ENCODE data around the gene DOC2B.
"Not testable (repeated sequence)": the region's sequence is repeated elsewhere in the genome, so short reads cannot be mapped to it uniquely, and the experiment has no call there.

The DOC2B gene

DNA sequence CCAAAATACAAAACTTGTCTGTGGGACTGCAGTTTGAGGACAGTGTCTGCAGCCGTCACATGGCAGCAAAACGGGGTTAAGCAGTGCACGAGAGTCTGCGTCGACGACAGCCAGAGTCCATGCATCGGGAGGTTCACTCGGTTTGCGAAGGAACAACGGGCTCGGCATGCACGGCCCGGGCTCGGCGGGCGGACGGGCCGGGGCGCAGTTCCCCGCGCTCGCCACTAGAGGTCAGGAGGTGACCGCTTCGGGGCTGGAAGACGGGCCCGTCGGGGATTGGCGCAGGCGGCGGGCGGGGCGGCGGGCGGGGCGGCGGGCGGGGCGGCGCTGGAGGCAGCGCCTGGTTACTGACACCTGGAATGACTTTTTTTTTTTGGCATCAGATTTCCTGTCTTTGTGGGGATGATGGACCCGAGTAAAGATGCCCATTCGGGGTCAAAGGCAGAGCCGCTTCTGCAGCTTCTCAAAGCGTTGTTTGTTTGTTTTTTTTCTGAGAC, 37.6 kb downstream of the DOC2B start:
- DNase-seq: peak; percentile 56

DNA sequence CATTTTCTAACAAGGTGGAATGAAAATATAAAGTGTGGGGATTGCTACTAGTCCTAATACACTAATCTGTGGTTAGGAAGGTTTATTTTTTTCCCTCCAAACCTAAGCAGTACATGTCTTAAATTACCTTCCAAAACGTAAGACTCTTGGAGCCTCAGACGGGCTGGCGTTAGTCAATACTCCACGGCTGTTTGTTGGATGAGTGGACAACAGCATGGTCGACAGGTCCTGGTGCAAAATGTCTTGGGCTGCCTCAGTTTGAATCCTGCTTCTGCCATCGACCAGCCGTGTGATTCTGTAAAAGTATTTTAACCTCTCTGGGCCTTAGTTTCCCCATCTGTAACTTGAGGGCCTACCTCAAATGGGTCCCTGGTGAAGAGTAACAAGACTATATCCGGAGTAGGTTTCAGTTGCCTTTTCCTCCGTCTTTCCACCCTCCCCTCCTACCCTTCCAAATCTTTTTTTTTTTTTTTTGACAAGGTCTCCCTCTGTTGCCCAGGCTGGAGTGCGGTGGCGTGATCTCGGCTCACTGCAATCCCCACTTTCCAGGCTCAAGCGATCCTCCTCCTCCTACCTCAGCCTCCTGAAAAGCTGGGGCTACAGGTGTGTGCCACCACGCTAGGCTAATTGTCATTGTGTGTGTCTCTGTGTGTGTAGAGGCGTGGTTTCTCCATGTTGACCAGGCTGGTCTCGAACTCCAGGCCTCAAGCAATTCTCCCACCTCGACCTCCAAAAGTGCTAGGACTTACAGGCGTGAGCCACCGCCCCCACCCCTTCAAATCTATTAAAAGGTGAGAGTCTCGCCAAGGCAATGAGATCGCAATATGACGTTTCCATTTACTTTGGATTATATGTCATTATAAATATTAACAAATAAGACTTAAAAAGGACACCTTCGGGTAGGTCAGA, 38.3 kb downstream of the DOC2B start:
- no peak for DNase-seq

DNA sequence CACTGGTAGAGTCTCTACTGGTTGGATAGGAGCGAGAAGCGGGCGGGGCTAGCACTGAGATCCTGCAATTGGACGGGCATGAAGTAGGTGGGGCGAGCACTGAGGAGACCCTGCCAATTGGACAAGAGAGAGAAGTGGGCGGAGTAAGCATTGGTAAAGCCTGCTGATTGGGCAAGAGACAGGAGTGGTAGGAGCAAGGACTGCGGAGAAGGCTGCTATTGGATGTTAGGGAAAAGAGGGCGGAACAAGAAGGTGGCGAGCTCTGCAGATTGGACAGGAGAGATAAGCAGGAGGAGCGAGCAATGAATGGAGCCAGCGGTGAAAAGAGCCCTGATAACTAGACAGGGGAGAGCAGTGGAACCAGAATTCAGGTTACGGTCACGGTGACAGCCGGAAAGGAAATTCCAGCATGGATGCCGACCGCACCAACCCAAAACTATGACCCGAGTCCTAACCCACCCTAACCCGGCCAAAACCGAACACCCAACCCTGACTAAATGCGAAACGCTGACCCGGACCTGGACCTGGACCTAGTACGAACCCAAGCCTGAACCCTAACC, 39.3 kb downstream of the DOC2B start:
- DNase-seq: peak; percentile 24

DNA sequence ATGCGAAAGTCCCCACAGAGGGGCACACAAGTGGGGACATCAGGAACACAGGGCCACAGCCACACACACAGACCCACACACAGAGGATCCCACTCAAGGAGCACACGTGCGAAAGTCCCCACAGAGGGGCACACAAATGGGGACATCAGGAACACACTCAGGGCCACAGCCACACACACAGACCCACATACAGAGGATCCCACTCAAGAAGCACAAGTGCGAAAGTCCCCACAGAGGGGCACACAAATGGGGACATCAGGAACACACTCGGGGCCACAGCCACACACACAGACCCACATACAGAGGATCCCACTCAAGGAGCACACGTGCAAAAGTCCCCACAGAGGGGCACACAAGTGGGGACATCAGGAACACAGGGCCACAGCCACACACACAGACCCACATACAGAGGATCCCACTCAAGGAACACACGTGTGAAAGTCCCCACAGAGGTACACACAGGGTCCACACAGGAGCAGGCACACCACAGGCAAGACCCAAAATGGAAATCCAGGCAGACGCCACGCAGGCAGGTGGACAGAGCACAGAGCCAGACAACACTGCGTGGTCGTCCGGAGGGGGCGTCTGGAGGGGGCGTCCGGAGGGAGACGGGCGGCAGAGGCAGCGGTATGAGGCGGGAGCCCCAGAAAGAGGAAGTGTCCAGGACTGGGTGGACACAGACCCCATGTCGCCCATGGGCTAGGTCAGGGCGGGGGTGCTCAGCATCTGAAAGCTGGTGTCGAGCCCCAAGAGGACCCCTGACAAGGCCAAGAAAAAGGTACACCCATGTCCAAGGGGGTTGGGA, 41.8 kb downstream of the DOC2B start:
- DNase-seq: not testable (repeated sequence)

DNA sequence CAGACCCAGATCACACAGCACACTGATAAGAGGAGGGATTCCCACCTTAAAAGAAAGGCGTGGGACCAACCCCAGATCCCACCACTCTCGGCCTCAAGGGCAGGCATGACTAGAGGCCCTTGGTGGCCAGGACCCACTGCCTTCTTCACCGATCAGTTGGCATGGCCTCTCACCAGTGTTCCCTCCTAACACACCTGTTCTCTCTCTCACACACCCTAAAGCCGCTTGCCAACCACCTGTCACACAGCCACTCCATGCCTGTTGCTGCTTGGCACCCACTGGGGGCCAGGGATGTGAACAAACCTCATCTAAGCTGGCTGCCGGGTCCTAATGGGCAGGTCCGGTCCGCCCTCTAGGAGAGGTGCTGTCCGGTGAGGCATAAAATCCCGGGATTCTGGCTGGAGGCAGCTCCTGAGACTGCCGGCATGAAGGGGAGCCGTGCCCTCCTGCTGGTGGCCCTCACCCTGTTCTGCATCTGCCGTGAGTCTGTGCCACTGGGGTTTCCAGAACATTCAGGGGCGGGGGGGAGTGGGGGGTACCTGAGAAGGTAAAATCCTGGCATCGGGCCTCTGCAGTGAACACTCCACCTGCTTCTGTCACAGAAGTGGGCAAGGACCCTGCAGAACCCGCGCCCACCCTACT, 44.2 kb downstream of the DOC2B start, which contains the start of gene SCGB1C2:
Gene SCGB1C2 (plus strand): TSS at position 404 of the 642 bp plus-strand sequence. CDS start 22 bp downstream, at position 426.
- not testable (repeated sequence) for DNase-seq

DNA sequence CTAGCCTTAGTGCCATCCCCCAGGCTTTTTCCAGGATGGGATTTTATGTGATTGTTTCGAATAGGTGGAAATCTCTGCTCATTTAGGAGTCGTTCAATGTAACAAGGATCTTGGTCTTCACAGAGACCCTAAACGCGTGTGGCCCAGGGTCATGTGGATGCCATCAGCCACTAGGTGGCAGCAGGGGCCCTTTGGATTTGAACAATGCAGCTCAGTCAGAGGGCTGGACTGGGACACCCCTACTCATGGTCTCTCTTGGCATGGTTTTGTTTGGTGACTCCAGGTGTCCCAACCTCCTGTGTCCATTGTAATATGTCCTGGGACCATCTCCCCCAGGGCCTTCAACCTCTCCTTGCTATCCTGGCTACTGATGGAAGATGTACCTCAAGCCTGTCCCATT, 44.9 kb downstream of the DOC2B start:
- DNase-seq: not testable (repeated sequence)

DNA sequence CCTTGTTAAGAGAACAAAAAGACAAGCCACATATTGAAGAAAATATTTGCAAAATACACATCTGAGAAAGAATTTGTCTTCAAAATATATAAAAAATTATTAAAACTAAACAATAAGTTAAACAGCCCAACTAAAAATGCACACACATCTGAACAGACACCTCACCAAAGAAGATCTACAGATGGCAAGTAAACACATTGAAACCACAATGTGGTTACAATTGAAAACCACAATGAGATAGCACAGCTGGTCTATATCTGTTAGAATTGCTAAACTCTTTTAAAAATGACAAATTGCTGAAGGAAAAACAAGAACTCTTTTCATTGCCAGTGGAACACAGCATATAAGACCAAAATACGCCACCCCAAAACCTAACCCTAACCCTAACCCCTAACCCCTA, 45.6 kb downstream of the DOC2B start:
- not testable (repeated sequence) for DNase-seq

DNA sequence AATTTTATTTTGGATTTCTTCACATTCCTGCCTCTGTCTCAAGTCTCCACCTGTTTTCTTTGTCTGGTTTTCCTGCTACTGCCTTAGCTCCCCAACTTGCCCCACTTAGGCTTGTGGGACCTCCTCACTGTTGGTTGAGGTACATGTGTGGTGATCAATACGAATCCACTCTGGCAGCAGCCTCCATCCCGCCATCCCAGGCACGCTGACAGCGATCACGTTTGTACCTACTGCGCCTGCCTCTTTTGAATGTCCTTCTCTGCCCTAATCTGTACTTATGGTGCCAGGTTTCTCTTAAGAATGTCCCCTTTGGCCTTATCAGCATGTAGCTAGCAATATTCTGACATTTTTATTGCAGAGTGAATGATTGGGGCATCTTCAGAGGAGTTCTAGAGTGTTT, 46.4 kb downstream of the DOC2B start:
- not testable (repeated sequence) for DNase-seq

DNA sequence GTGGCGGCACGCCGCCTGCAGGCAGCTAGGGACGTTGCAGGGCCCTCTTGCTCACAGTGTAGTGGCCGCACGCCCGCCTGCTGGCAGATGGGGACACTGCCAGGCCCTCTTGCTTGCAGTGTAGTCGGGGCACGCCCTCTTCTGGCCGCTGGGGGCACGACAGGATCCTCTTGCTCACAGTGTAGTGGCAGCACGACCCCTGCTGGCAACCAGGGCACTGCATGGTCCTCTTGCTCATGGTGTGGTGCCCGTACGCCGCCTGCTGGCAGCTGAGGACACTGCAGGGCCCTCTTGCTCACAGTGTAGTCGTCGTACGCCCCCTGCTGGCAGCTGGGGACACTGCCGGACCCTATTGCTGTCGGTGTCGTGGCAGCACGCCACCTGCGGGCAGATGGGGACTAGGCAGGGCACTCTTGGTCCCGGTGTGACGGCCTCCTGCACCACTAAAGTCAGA, 47.1 kb downstream of the DOC2B start:
- not testable (repeated sequence) for DNase-seq

DNA sequence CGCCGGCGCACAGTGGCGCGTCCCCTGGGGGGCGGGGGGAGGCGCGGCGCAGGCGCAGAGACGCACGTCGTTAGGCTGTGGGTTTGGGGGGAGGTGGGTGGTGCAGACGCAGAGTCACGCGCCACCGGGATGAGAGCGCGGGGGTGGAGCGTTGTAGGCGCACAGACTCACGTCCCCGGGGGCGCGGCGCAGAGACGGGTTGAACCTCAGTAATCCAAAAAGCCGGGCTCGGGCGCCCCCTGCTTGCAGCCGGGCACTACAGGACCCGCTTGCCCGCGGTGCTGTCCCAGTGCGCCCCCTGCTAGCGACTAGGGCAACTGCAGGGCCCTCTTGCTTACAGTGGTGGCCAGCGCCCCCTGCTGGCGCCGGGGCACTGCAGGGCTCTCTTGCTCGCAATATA, 47.5 kb downstream of the DOC2B start:
- not testable (repeated sequence) for DNase-seq

DNA sequence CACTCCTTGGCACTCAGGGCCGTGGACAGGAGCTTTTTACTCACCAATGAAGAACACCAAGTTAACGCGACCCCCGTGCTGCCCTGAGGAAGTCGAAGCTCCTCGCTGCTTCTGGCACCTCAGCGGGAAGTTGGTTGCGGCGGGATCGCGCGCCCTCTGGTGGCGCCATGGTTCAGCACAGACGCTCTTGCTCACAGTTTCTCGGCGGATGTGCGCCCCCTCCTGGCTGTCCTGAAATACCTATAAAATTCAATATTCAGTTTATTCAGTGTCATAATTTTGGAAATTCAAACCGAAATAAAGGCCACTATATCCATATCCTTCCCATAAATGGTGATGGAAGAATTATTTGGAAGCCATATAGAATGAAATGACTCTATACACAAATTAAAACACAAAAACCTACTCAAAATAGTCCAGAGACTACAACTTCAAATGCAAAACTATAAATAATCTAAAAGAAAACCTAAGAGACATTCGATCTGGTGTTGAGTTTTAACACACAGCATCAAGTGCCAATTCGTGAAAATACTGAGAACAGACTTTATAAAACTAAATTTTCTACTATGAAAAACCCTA, 63.0 kb downstream of the DOC2B start:
- DNase-seq: peak; percentile 15

DNA sequence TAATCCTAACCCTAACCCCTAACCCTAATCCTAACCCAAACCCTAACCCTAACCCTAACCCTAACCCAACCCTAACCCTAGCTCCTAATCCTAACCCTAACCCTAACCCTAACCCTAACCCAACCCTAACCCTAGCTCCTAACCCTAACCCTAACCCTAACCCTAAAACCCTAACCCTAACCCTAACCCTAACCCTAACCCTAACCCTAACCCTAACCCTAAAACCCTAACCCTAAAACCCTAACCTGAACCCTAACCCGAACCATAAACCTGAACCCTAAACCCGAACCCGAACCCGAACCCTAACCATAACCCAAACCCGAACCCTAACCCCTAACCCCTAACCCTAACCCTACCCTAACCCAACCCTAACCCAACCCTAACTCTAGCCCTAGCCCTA, 68.3 kb downstream of the DOC2B start:
- not testable (repeated sequence) for DNase-seq
